Gastroesophageal sphincter (tissue), 4 donors: Measurements from ENCODE around the gene PRKCZ. TPM values are rescaled to one million over a fixed set of nuclear protein-coding genes. Genes with fewer than 3 reads are reported as not detected.
A peak's percentile ranks its signal among the peaks of the same experiment; 100 is the strongest.

Experiments
- ATAC-seq: fragments of 150-250 bp; one replicate; pipeline ENCODE4 v1.9.1; 2016; ENCODE audit warnings: mild to moderate bottlenecking, moderate library complexity
- H3K27ac ChIP-seq, 4 donors: fragments of 200-600 bp; sonication (generic) in 3 of 4; 1 replicate in 3 of 4; 2 replicates in 1 of 4; pipeline ENCODE4 v1.5.1; 2016 to 2019
- H3K27me3 ChIP-seq: fragments of 200-600 bp; sonication (generic); one replicate; pipeline ENCODE4 v1.5.1; 2019
- H3K36me3 ChIP-seq, 2 donors: fragments of 200-600 bp; sonication (generic); one replicate each; pipeline ENCODE4 v1.5.1; 2019; ENCODE audit warnings: control low read depth in 1 of 2
- H3K4me1 ChIP-seq, 3 donors: fragments of 200-600 bp; sonication (generic); 1 replicate in 2 of 3; 2 replicates in 1 of 3; pipeline ENCODE4 v1.5.1; 2016 to 2019; ENCODE audit warnings: control low read depth in 2 of 3
- H3K4me3 ChIP-seq, 2 donors: fragments of 200-600 bp; sonication (generic); one replicate each; pipeline ENCODE4 v1.5.1; 2019; ENCODE audit warnings: mild to moderate bottlenecking in 1 of 2, moderate library complexity in 1 of 2
- H3K9me3 ChIP-seq, 3 donors: fragments of 200-600 bp; sonication (generic); one replicate each; pipeline ENCODE4 v1.5.1; 2017 to 2019; ENCODE audit warnings: control low read depth in 2 of 3
- EP300 ChIP-seq: sonication (generic); formaldehyde crosslinking; IDR thresholded peaks from one replicate; pipeline ENCODE4 v1.6.1; 2017; ENCODE audit warnings: antibody characterized with exemption, mild to moderate bottlenecking
- POLR2A ChIP-seq, 2 donors: fragments of 450-650 bp; IDR thresholded peaks; one replicate each; pipeline ENCODE4 v1.6.1; 2017; ENCODE audit warnings: antibody characterized with exemption in 2 of 2, mild to moderate bottlenecking in 2 of 2, moderate library complexity in 1 of 2
- POLR2AphosphoS5 ChIP-seq: sonication (generic); formaldehyde crosslinking; IDR thresholded peaks from one replicate; pipeline ENCODE4 v1.6.1; 2017; ENCODE audit warnings: antibody characterized with exemption
- WGBS, 2 donors: methylation state at CpG; one replicate each; pipeline ENCODE4 v1.1.5; 2018; ENCODE audit warnings: low coverage in 1 of 2; 5-methylcytosine and 5-hydroxymethylcytosine counted together
- total RNA-seq, 4 donors: library from RNA; depleted of rRNA; stranded (reverse); fragments of >200 nt; gene quantifications; one replicate each; pipeline ENCODE4 v1.1.0, GENCODE V29; 2016
- TF ChIP-seq, protein P1 (sequence below), 4 experiments: fragments of 200-600 bp in 2 of 4; fragments of 450-650 bp in 2 of 4; sonication (generic) in 1 of 4; IDR thresholded peaks; one replicate each; pipeline ENCODE4 v1.5.1; 2017 to 2019; ENCODE audit warnings: antibody characterized with exemption in 4 of 4, mild to moderate bottlenecking in 2 of 4, moderate library complexity in 2 of 4

PRKCZ gene
- total RNA-seq, 4 donors from 2014 or later, result 2.4 to 3.8 (median 2.9) TPM

DNA sequence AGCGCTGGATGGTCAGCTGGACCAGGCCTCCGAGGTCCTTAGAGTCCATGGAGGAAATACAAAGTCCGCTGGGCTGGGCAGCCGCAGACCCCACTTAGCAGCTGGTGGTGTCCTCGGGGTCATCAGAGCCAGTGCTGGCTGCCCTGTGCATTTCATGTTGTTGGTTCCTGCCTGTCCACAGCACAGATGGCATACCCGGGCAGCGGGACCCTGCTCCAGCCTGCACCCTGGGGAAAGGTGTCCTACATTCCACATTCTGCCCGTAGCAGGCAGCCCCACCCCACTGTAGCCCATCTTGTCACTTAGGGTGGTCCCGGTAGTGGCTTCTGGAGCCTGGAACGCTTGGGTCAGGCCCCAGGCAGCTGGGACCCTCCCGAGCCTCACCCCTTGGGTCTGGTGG is 19.8 kb downstream of the PRKCZ start:
- Histone ChIP-seq H3K27me3 (peaks cover 71% of the 10 kb centered on the region), H3K4me1 (no peaks in the 10 kb centered on the region), H3K36me3 (no peaks in the 10 kb centered on the region), H3K4me3 (no peak overlapping the region), H3K9me3 (peaks cover 0 to 12% (median 0%) of the 10 kb centered on the region in 3 donors), H3K27ac (no peak overlapping the region)
- no peak for ATAC-seq
- 100% methylated on average over 1 of the region's 11 CpGs; no CpG with 5 or more reads in 1 of the 2 donors for WGBS, 2 donors
- TF ChIP-seq POLR2A (IDR thresholded peaks at IDR 0.05), result no peak
- TF ChIP-seq, protein P1, sequence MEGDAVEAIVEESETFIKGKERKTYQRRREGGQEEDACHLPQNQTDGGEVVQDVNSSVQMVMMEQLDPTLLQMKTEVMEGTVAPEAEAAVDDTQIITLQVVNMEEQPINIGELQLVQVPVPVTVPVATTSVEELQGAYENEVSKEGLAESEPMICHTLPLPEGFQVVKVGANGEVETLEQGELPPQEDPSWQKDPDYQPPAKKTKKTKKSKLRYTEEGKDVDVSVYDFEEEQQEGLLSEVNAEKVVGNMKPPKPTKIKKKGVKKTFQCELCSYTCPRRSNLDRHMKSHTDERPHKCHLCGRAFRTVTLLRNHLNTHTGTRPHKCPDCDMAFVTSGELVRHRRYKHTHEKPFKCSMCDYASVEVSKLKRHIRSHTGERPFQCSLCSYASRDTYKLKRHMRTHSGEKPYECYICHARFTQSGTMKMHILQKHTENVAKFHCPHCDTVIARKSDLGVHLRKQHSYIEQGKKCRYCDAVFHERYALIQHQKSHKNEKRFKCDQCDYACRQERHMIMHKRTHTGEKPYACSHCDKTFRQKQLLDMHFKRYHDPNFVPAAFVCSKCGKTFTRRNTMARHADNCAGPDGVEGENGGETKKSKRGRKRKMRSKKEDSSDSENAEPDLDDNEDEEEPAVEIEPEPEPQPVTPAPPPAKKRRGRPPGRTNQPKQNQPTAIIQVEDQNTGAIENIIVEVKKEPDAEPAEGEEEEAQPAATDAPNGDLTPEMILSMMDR (IDR thresholded peaks at IDR 0.05), result no peak
- TF ChIP-seq POLR2AphosphoS5, result no peak
- TF ChIP-seq EP300, result no peak

DNA sequence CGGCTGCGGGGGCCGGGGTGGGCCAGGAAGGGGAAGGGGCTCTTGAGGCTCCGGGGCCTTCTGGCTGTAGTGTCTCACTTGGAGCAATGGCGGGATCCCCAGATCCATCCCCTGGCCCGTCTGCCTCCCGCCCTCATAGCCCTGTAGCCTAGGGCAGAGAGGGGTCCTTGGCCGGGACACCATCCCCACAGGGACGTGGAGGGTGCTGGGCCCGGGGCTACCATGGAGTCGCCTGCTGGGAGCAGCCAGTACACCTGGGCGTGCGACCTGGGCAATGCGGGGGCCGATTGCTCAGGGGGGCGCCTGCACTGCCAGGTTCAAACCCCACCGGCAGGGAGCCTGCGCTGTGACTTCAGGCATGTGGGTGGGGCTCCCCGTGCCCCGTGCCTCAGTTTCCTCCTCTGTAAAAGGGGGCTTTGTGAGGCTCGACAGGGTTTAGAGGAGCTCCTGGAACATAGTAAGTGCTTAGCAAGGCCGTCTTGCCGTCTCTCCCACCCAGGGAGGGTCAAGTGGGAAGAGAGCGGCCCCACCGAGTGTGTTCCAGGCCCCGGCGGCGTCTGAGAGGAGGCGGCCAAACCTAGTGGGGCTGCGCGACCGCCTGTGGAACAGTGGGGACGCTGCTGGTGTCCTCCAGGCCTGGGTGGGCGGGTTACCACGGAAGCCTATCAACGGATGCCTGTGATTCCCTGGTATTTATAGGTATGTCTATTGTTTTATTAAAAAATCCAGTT is 20.8 kb downstream of the PRKCZ start:
- Histone ChIP-seq H3K9me3 (peaks cover 0 to 4% (median 0%) of the 10 kb centered on the region in 3 donors), H3K4me1 (no peaks in the 10 kb centered on the region), H3K36me3 (no peaks in the 10 kb centered on the region), H3K27me3 (peaks cover 80% of the 10 kb centered on the region), H3K4me3 (no peak overlapping the region), H3K27ac (no peak overlapping the region)
- 66 to 83% methylated on average over 8 of the region's 36 CpGs for WGBS, 2 donors
- no peak for TF ChIP-seq POLR2A (IDR thresholded peaks at IDR 0.05)
- ATAC-seq, result no peak

DNA sequence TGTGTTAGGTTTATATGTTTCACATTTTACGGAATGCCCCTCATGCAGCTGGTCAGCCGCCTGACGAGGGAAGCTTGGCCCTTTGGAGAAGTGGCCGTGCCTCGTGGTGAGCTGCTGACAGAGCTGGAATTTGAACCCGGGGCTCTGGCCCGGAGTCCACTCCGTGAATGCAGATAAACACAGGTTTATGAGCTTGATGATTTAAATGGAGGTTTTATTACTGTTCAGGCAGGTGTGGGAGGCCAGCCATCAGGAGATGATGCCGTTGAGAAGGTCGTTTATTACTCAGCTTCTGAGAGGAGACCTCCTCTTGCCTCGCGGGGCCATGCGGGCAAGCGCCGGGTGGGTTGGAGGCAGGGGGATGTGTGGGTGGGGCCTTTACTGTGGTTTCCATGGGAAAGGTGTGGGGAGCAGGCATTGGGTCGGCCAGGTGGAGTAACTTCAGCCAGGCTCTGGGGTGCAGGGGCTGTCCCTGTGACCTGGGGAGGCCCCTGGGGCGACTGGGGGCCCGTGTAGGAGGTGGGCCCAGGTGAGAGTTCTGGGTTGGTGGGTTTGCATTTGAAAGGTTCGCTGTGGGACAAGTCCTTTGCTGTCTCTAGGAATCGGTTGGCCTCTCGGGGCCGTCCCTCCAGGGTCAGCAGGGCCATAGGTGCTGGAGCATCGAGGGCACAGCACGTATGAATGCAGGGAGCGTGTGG is 22.0 kb downstream of the PRKCZ start:
- ATAC-seq, result no peak
- 65% methylated on average over 6 of the region's 25 CpGs; no CpG with 5 or more reads in 1 of the 2 donors for WGBS, 2 donors
- Histone ChIP-seq H3K4me1 (no peaks in the 10 kb centered on the region), H3K27me3 (peaks cover 92% of the 10 kb centered on the region), H3K4me3 (no peak overlapping the region), H3K27ac (no peak overlapping the region), H3K9me3 (peaks cover 0 to 12% (median 0%) of the 10 kb centered on the region in 3 donors), H3K36me3 (no peaks in the 10 kb centered on the region)
- TF ChIP-seq EP300, result no peak
- TF ChIP-seq POLR2AphosphoS5, result no peak
- TF ChIP-seq, protein P1 (IDR thresholded peaks at IDR 0.05), result no peak
- TF ChIP-seq POLR2A (IDR thresholded peaks at IDR 0.05), result no peak

GRCh38 chr1:2072891-2073290 is 22.7 kb downstream of the PRKCZ start:
- H3K36me3 ChIP-seq, result no peaks in the 10 kb centered on the region
- H3K4me1 ChIP-seq, result no peaks in the 10 kb centered on the region
- TF ChIP-seq EP300 (no peak), POLR2A (IDR thresholded peaks at IDR 0.05) (no peak), POLR2AphosphoS5 (no peak)
- TF ChIP-seq, protein P1 (IDR thresholded peaks at IDR 0.05), result no peak
- no CpG with 5 or more reads among the region's 14 CpGs for WGBS, 2 donors
- H3K9me3 ChIP-seq, result peaks cover 0 to 19% (median 0%) of the 10 kb centered on the region in 3 donors
- peaks cover 91% of the 10 kb centered on the region for H3K27me3 ChIP-seq
- ATAC-seq, result no peak
- H3K4me3 ChIP-seq, result no peak overlapping the region
- H3K27ac ChIP-seq, result no peak overlapping the region

DNA sequence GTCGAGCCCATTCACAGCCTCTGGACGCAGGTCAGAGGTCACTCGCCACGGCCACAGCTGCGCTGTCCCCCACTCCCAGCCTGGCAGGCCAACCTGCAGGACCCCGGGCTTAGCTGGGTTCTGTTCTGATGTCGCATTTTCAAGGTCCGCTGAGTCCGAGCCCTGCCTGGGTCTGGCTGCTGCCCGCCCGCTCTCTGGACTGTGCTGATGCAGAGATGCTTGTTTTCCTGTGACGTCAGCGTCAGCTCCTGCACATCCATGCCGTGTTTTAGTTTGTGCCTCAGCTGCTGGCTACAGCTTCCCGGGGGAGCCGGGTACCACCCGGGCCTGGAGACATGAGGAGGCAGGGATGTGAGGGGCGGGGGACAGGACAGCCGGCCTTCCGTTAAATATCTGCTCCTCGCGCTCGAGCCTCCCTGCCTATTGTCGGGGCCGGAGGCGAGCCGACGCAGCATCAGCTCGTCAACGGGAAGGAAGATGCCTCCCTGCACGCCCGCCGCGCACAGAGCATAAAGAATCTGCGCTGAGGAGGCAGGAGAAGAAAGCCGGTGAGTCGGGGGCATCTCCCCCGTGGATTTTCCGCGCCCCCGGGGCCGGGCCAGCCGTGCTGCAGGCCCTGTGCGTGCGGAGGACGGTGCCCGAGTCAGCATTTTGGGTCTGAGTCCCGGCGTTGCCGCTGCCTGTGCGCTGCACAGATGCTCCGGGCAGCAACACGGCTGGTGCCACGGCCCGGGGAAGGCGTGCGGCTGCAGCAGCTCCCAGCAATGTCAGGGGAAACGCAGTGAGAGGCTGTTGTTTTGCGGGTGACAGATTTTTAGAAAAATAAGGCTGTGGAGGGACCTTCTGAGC is 23.4 kb downstream of the PRKCZ start:
- peaks cover 0 to 26% (median 0%) of the 10 kb centered on the region in 3 donors for H3K9me3 ChIP-seq
- H3K4me1 ChIP-seq, result no peaks in the 10 kb centered on the region
- TF ChIP-seq POLR2AphosphoS5, result no peak
- TF ChIP-seq EP300, result no peak
- TF ChIP-seq POLR2A (IDR thresholded peaks at IDR 0.05), result no peak
- TF ChIP-seq, protein P1 (IDR thresholded peaks at IDR 0.05), result no peak
- H3K27me3 ChIP-seq, result peaks cover 83% of the 10 kb centered on the region
- no peaks in the 10 kb centered on the region for H3K36me3 ChIP-seq
- no peak for ATAC-seq
- no peak overlapping the region for H3K27ac ChIP-seq
- 47% methylated on average over 3 of the region's 59 CpGs; no CpG with 5 or more reads in 1 of the 2 donors for WGBS, 2 donors
- H3K4me3 ChIP-seq, result peak overlapping the region in 1 of 2 donors; percentile 14
